Stomach smooth muscle (tissue), 2 donors: ENCODE measurements around the gene STK4.

Source experiments
- H3K27ac ChIP-seq: one replicate; pipeline ENCODE4 v1.7.0; 2013; ENCODE audit warnings: mild to moderate bottlenecking, low read length, inconsistent platforms
- H3K27me3 ChIP-seq, 2 donors: one replicate each; pipeline ENCODE4 v1.7.0; 2013; ENCODE audit warnings: low read length in 2 of 2; ENCODE audit not compliant: insufficient read depth in 2 of 2, control insufficient read depth in 1 of 2
- H3K36me3 ChIP-seq, 2 donors: one replicate each; pipeline ENCODE4 v1.7.0; 2013; ENCODE audit warnings: low read length in 2 of 2; ENCODE audit not compliant: control insufficient read depth in 2 of 2, insufficient read depth in 2 of 2
- H3K4me1 ChIP-seq: one replicate; pipeline ENCODE4 v1.7.0; 2013; ENCODE audit warnings: low read length; ENCODE audit not compliant: control insufficient read depth, insufficient read depth
- H3K4me3 ChIP-seq, 2 donors: one replicate each; pipeline ENCODE4 v1.7.0; 2013; ENCODE audit warnings: low read length in 2 of 2
- H3K9ac ChIP-seq, 2 donors: one replicate each; pipeline ENCODE4 v1.7.0; 2013; ENCODE audit warnings: low read length in 2 of 2, mild to moderate bottlenecking in 1 of 2
- H3K9me3 ChIP-seq, 2 donors: one replicate each; pipeline ENCODE4 v1.7.0; 2013; ENCODE audit warnings: low read length in 2 of 2; ENCODE audit not compliant: control insufficient read depth in 2 of 2
- donor health status: healthy.
- donor health status: Pancreatic carcinoma.

The STK4 gene

GRCh38 chr20:44963325-44964215, 2.7 kb upstream of the STK4 start:
- H3K27ac ChIP-seq = no peak overlapping the region
- H3K9ac ChIP-seq = no peak overlapping the region
- peaks cover 29% of the 10 kb centered on the region for H3K4me1 ChIP-seq
- H3K4me3 ChIP-seq = no peak overlapping the region
- no peaks in the 10 kb centered on the region for H3K9me3 ChIP-seq
- no peaks in the 10 kb centered on the region for H3K27me3 ChIP-seq
- H3K36me3 ChIP-seq = no peaks in the 10 kb centered on the region

- no peaks in the 10 kb centered on the region for H3K36me3 ChIP-seq
- H3K4me1 ChIP-seq = peaks cover 18% of the 10 kb centered on the region
- H3K4me3 ChIP-seq = peak overlapping the region; percentile 97 to 98
- peak overlapping the region; percentile 80 for H3K27ac ChIP-seq
- no peaks in the 10 kb centered on the region for H3K27me3 ChIP-seq
- peak overlapping the region; percentile 90 to 93 for H3K9ac ChIP-seq
- H3K9me3 ChIP-seq = no peaks in the 10 kb centered on the region
These were observed 672 bp upstream of the STK4 start for GRCh38 chr20:44965651-44966029.

GRCh38 chr20:44967207-44967807, 995 bp downstream of the STK4 start:
- Histone ChIP-seq H3K27ac (peak overlapping the region; percentile 80), H3K27me3 (no peaks in the 10 kb centered on the region), H3K4me3 (peak overlapping the region; percentile 97 to 98), H3K36me3 (no peaks in the 10 kb centered on the region), H3K9me3 (no peaks in the 10 kb centered on the region), H3K9ac (peak overlapping the region; percentile 87 to 93), H3K4me1 (peaks cover 17% of the 10 kb centered on the region)

GRCh38 chr20:44969300-44969894, 3.1 kb downstream of the STK4 start:
- Histone ChIP-seq H3K9me3 (no peaks in the 10 kb centered on the region), H3K27me3 (no peaks in the 10 kb centered on the region), H3K4me1 (peaks cover 17% of the 10 kb centered on the region), H3K36me3 (peaks cover 3 to 7% of the 10 kb centered on the region in 2 donors), H3K27ac (no peak overlapping the region), H3K4me3 (no peak overlapping the region), H3K9ac (no peak overlapping the region)

- Histone ChIP-seq H3K36me3 (peaks cover 9% of the 10 kb centered on the region in 2 donors), H3K9ac (no peak overlapping the region), H3K4me3 (no peak overlapping the region), H3K27me3 (no peaks in the 10 kb centered on the region), H3K27ac (no peak overlapping the region), H3K9me3 (no peaks in the 10 kb centered on the region), H3K4me1 (peaks cover 17% of the 10 kb centered on the region)
These were observed 4.0 kb downstream of the STK4 start for GRCh38 chr20:44970243-44970757.

- H3K4me3 ChIP-seq = no peak overlapping the region
- H3K9me3 ChIP-seq = no peaks in the 10 kb centered on the region
- H3K36me3 ChIP-seq = peaks cover 13 to 16% of the 10 kb centered on the region in 2 donors
- H3K27ac ChIP-seq = no peak overlapping the region
- H3K27me3 ChIP-seq = no peaks in the 10 kb centered on the region
- no peaks in the 10 kb centered on the region for H3K4me1 ChIP-seq
- H3K9ac ChIP-seq = no peak overlapping the region
These were observed 6.7 kb downstream of the STK4 start for GRCh38 chr20:44973053-44973452.

- Histone ChIP-seq H3K4me3 (no peak overlapping the region), H3K9ac (no peak overlapping the region), H3K27me3 (no peaks in the 10 kb centered on the region), H3K27ac (no peak overlapping the region), H3K9me3 (no peaks in the 10 kb centered on the region), H3K4me1 (no peaks in the 10 kb centered on the region), H3K36me3 (peaks cover 13 to 30% of the 10 kb centered on the region in 2 donors)
These were observed 10.4 kb downstream of the STK4 start for GRCh38 chr20:44976698-44977097.

GRCh38 chr20:44979090-44979621, 12.8 kb downstream of the STK4 start:
- no peak overlapping the region for H3K9ac ChIP-seq
- H3K4me1 ChIP-seq = no peaks in the 10 kb centered on the region
- no peak overlapping the region for H3K27ac ChIP-seq
- no peaks in the 10 kb centered on the region for H3K27me3 ChIP-seq
- no peak overlapping the region for H3K4me3 ChIP-seq
- H3K36me3 ChIP-seq = peaks cover 11 to 26% of the 10 kb centered on the region in 2 donors
- no peaks in the 10 kb centered on the region for H3K9me3 ChIP-seq

- H3K9ac ChIP-seq = no peak overlapping the region
- no peak overlapping the region for H3K27ac ChIP-seq
- peaks cover 3 to 17% of the 10 kb centered on the region in 2 donors for H3K36me3 ChIP-seq
- H3K27me3 ChIP-seq = no peaks in the 10 kb centered on the region
- no peaks in the 10 kb centered on the region for H3K4me1 ChIP-seq
- H3K9me3 ChIP-seq = no peaks in the 10 kb centered on the region
- no peak overlapping the region for H3K4me3 ChIP-seq
These were observed 15.6 kb downstream of the STK4 start for GRCh38 chr20:44981736-44982406.

GRCh38 chr20:44983093-44983674, 16.9 kb downstream of the STK4 start:
- H3K4me1 ChIP-seq = no peaks in the 10 kb centered on the region
- H3K9ac ChIP-seq = no peak overlapping the region
- H3K36me3 ChIP-seq = peaks cover 4 to 17% of the 10 kb centered on the region in 2 donors
- no peak overlapping the region for H3K4me3 ChIP-seq
- H3K27me3 ChIP-seq = no peaks in the 10 kb centered on the region
- H3K9me3 ChIP-seq = no peaks in the 10 kb centered on the region
- no peak overlapping the region for H3K27ac ChIP-seq
